GM18511 (cell line): ENCODE measurements around the gene WDR93.
"Not testable (repeated sequence)": the region's sequence is repeated elsewhere in the genome, so short reads cannot be mapped to it uniquely, and the experiment has no call there.

Source experiments
- ATAC-seq: cut with Tn5 transposase; IDR thresholded peaks from one replicate; pipeline ENCODE4 v1.9.1; 2021; ENCODE audit warnings: mild to moderate bottlenecking, moderate library complexity; ENCODE audit not compliant: unreplicated experiment

The WDR93 gene

DNA sequence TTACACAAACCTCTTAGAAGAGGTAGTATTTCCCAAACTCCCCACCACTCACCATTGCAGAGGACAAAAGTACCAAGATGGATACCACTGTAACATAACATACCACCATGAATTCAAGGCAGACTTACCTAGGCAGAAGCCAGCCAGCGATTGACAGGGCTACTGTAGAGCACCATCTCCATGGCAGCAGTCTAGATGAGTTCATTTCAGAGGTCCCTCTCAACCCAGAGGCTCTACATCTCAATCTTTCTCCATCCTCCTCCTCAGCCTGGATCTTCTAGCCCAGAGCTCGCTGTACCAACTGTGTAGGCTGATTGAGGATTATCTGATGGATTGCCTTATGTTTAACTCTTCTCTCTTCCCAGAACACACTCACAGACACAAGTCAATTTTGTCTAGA, 9.5 kb upstream of the WDR93 start:
- ATAC-seq = no peak

DNA sequence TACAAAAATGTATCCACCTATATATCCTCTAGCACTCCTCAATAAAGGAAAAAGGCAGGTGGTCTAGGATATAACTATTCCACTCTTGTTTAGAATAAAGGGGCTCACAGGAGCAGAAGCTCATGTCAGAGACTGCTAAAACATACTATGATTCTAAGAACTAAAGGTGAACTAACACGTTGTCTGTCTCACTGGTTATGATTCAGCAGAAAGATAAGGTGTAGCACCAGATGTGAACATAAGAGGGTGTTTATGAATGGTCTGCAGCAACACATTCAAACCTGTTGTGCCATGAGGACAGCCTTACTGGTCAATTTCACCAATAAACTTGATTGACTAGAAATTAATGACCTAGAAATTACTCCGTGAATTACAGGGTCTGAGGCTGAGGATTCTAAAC, 4.6 kb upstream of the WDR93 start:
- ATAC-seq = no peak

DNA sequence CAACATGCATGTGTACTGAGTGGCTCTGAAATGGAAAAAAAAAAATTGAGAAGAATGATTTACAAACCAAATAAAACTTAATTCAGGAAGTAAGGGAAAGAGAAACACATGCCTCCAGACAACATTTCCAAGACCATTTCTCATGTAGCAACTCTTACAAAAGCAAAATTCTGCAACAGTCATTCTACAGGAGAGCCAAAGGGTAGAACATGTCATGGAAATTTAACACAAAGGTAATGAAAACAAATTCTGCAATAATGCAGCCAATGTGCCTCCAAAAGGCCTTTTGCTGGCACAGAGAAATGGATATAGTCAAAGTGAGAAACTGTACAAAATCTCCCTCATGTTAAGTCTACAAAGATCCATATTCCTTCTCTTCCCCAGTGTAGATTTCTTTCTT, 4.1 kb upstream of the WDR93 start:
- ATAC-seq = no peak

DNA sequence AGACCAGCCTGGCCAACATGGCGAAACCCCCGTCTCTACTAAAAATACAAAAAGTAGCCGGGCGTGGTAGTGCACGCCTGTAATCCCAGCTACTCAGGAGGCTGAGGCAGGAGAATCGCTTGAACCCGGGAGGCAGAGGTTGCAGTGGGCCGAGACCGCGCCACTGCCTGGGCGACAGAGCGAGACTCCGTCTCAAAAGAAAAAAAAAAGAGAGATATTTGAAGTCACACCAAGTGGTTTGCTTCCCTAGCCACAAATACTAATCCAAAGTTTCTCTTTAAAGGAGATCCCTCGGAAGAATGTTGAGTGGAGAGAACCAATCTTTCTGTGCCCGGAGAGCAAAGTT, 708 bp upstream of the WDR93 start:
- ATAC-seq = not testable (repeated sequence)

DNA sequence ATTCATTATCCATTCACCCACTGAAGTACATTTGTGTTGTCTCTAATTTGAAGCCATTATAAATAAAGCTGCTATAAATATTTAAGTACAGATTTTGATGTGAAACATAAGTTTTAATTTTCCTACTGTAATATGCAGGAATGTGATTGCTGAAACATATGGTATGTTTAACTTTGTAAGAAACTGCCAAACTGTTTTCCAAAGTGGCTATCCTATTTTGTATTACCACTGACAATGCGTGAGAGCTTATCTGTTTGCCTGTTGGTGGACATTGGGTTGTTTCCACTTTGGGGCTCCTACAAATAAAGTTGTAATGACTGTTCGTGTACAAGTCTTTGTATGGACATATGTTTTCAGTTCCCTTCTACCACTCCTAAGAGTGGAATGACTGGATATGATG, 2.5 kb downstream of the WDR93 start:
- ATAC-seq = no peak

DNA sequence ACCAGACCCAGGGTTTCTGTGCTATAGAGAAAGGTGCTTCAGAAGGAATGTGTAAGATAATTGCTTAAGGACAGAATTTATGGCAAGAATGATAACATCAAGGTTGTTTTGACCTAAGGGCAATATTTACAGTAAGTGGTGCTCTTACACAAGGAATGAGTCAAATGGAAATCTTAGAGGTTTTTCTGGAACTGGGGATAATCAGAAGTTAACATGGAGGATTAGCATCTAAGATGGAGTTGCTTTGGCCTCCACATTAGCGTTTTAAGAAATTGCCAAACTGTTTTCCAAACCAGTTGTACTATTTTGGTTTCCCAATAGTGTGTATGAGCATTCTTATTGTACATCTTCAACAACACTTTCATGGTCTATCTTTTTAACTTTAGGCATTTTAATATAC, 3.1 kb downstream of the WDR93 start:
- no peak for ATAC-seq

DNA sequence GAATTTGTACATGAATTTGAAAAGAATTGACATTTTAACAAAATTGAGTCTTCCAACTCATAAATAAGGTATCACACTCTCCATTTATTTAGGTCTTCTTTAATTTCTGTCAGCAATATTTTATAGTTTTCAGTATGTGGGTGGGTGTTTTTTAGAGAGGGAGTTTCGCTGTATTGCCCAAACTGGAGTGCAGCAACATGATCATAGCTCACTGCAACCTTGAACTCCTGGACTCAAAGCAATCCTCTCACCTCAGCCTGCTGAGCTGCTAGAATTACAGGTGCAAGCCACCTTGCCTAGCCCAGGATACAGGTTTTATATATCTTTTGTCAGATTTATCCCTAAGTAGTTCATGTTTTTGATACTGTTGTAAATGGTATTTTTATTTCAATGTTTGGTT, 4.6 kb downstream of the WDR93 start:
- no peak for ATAC-seq

DNA sequence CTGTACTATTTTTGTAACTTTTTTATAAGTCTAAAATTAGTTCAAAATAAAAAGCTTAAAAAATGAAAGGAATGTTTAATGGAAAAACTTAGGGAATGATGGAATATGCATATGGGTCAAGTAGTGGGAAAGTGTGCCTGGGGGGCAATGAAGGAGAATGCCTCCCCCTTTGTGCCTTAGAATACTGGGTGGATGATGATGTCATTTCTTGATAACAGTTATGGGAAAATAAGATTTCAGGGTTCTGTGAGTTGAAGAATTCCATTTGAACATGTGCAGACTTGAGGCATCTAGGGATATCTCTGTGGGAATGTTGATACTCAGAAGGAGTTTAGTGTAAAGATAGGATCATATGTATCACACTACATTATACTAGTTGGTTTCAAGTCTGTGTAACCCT, 13.8 kb downstream of the WDR93 start:
- no peak for ATAC-seq

DNA sequence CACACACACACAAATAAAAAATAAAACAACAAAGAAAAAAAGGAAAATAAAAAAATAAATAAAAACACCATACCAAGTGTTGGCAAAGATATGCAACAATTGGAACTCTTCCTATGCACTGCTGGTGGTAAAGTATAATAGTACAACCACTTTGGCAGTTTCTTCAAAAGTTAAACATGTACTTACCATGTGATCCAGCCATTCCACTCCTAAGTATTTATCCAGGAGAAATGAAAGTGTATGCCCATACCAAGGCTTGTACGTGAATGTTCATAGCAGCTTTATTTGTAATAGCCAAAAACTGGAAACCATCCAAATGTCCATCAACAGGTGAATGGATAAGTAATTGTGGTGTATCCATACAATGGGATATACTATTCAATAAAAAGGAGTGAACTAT, 17.0 kb downstream of the WDR93 start:
- ATAC-seq = no peak

DNA sequence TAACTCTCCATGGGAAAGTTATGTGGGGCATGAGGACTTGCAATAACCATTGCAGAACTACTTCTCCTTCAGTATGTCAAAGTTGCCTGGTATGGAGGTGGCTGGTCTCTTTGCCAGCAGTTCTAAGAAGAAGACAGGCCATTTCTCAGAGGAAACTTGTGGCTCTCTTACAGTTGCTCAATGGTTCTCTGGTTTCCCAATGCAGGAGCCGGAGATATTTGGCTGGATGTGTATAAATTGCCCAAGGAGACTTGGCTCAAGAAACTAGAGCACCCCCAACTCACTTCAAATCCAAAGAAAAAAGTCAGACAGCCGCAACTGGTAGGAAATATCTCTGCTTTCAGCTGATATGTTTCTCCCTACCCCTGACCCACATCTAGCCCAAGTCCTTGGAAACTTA, 24.2 kb downstream of the WDR93 start:
- ATAC-seq = no peak

DNA sequence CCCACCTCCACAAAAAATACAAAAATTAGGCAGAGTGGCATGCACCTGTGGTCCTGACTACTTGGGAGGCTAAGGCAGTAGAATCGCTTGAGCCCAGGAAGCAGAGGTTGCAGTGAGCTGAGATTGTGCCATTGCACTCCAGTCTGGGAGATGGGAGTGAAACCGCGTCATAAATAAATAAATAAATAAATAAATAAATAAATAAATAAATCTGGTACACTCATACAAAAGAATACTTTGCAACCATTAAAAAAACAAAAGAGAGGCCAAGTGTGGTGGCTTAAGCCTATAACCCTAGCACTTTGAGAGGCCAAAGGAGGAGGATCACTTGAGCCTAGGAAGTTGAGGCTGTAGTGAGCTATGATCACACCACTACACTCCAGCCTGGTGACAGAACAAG, 32.4 kb downstream of the WDR93 start:
- ATAC-seq = no peak

DNA sequence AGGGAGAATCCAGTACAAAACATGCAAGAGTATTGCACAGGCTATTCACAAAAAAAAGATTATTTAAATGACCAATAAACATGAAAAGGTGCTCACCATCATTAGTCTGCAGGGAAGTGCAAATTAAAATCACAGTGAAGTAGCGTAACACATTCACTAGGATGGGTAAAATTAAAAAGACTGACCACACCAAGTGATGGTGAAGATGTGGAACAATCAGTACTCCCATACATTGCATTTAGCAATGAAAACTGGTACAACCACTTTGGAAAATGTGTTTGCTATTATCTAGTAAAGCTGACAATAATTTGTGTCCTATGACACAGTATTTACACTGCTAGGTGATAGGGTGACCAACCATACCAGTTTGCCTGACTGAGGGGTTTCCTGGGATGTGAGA, 34.0 kb downstream of the WDR93 start:
- no peak for ATAC-seq

DNA sequence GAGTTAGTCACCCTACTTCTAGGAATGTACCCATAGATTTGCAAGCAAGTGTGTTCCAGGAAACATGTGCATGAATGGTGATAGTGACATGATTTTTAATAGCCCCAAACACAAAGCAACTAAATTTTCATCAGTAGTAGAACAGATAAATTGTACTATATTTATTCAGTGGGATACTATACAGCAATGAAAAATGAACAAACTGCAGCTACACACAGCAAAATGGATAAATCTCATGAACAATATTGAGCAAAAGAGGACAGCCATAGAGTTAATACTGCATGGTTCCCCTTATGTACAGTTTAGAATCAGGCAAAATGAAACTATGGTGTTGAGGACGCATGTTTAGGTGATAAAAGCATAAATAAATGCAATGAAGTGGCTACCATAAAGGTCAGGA, 34.5 kb downstream of the WDR93 start:
- no peak for ATAC-seq

DNA sequence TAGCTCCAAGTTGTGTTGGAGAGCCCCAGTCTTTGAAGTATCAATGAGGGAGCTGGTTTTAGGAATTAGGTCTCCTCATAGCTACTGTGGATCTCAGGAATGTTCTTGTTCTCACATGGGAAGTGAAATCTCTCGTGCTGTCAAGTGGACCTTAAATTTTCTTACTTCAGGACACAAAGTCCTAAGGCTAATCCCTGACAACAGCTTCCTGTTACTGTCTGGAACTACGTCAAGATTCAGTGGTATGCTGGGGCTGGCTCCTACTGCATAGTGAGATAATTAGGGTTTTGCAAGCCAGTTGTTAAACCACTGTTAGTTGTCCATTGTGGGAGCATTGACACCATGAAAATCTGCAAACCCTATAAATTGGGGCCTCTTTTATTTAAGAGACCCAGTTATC, 37.6 kb downstream of the WDR93 start:
- no peak for ATAC-seq

DNA sequence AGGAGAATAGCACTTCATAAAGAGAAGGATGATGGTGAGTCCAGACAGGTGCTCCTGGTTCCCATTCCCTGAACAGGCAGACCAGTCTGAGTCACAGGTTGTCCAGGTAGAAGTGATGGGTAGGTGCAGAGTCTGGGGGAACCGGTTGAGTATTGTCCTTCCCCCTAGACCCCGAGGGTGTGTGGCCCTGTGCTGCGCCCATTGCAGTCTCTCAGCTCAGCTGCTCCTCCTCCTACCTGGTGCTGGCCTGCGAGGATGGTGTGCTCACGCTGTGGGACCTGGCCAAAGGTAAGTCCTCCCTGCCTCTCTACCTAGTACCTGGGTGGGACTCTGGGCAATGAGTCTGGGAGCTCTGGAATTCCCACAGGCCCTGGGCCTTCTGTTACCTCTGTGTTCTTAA, 40.7 kb downstream of the WDR93 start:
- ATAC-seq = no peak

DNA sequence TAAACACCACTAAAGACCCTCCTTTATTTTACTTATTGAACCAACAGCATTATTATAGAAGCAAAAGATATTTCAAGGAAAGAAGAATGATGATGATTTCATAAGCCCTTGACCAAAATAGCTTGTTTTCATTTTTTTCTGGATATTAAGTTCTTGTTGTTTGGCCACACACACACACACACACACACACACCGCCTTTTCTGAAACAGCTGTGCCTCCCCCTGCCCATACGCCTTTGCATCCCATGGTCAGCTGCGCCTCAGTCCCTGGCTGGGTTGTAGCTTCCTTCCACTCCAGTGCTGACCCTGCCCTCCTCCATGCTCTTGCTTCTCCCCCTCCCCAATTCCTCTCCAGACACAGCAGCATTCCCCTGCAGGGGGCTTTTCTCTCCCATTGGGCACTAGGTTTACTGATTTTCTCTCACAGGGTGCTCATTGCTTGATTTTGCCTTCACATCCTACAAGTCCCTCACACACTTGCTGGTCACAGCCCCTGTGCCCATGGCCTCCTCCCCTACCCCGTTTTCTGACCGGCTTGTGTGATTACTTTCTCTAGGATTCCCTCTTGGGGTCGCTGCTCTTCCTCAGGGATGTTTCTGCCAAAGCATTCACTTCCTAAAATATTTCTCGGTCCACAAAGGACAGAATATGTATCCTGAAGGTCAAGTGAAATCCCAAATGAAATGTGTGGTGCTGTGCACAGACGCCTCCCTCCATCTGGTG, 42.0 kb downstream of the WDR93 start:
- no peak for ATAC-seq

DNA sequence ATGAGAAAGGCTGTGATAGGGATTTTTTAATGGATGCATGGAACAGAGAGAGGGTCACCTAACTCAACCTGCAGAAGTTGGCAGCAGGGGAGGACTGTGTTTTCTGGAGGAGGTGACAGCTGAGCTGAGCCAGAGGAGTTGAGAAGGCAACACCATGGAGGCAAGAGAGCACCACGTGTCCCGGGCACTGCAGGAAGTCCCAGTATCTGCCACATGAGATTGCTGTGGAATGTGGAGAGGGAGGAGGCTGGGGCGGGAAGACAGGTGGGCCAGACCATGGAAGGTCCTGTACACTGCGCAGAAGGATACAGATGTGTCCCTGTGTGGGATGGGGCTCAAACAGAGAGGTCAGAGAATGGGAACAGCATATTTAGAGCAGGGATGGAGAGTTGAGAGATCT, 45.2 kb downstream of the WDR93 start:
- no peak for ATAC-seq

DNA sequence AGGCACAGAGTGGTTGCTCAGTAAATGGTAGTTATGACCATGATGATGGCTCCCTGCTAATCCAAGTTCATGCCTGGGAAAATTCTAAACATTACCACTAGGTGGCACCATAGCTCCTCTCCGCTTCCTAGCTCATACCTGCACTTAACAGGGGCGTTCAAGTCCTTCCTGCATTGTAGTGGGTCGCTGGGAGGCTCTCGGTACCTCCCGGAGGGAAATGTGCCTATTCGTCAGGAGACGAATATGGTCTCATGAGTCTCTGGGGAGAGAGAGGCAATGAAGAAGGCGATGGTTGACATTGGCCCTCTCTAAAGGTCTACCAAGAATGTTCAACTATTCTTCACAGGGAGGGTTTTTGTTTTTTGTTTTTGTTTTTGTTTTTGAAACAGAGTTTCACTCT, 49.5 kb downstream of the WDR93 start:
- peak; percentile 65 for ATAC-seq

DNA sequence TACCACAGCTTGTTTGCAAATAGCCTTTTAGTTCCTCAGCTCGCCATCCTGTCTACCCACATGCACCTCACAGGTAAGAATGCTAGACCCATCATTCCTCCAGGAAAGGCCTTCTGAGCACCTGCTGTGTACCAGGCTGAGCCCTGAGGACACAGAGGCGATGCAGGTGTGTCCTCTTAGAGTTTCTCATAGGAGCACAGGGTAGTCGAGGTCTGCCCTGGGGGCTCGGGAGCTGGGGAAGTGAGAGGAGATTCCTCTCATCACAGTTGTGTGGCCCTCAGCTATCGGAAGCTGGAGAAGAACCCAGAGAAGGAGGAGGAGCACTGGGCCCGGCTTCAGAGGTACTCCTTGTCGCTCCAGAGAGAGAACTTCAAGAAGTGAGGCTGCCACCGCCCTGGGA, 52.4 kb downstream of the WDR93 start:
- ATAC-seq = no peak

DNA sequence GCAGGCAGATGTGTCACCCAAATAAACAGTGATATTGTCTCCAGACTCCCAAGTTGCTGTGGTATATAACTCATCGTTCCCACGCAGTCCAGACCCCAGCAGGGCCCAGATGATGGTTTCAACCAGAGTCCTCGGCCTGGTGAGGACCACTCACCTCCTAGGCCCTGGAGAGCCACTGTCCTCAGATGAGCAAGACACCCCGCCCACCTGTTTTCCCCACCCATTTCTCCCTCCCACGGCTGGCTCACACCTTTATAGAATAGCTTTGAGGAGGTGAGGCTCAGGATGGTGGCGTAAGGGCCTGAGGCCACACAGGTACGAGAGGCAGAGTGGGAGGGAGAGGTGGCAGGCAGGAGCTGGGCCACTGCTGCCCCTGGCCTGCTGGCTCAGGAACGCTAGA, 53.0 kb downstream of the WDR93 start:
- ATAC-seq = no peak

DNA sequence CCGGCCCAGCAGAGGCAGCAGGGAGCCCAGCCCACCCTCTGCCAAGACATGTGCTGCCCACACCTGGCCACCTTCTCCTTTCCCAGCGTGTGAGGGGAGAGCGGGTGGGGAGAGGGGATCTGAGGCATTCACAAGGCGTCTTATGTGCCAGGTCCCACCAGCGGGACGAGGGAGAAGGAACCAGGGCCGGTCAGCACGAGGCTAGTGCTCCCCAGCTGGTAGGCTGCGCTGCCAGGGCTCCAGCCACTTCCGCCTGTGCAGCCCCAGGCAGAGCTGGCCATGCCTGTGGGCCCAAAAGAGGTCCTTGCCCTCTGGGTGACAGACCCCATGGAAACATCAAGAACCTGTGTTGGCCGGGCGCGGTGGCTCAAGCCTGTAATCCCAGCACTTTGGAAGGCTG, 54.5 kb downstream of the WDR93 start:
- no peak for ATAC-seq

DNA sequence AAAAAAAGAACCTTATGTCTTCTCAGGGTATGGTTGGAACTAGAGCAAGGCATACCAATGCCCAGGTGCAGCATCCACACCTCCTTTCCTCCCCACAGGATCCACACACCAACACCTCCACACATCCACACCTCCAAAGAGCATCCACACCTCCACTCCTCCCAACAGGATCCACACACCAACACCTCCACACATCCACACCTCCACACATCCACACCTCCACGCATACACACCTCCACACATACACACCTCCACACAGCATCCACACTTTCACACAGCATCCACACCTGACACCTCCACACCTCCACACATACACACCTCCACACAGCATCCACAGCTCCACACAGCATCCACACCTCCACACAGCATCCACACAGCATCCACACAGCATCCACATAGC, 55.2 kb downstream of the WDR93 start:
- ATAC-seq = no peak

DNA sequence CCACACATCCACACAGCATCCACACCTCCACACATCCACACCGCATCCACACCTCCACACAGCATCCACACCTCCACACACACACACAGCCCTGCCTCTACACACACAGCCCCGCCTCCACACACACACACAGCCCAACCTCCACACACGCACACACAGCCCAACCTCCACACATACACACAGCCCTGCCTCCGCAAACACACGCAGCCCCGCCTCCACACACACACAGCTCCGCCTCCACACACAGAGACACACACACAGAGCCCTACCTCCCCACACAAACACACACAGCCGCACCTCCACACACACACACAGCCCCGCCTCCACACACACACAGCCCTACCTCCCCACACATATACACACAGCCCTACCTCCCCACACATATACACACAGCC, 55.8 kb downstream of the WDR93 start:
- ATAC-seq = no peak
